HG03439 (cell line): ENCODE data around the gene HIF3A.

Experiments used
- ATAC-seq: cut with Tn5 transposase; IDR thresholded peaks from one replicate; pipeline ENCODE4 v1.9.1; 2021; ENCODE audit warnings: mild to moderate bottlenecking, moderate library complexity; ENCODE audit not compliant: unreplicated experiment

Gene HIF3A

GRCh38 chr19:46378268-46378667, 81.4 kb downstream of the HIF3A start:
- no peak for ATAC-seq

- no peak for ATAC-seq
Observed at GRCh38 chr19:46380690-46381089, 83.8 kb downstream of the HIF3A start.

GRCh38 chr19:46381346-46381745, 84.5 kb downstream of the HIF3A start:
- no peak for ATAC-seq

GRCh38 chr19:46381756-46382345, 85.0 kb downstream of the HIF3A start:
- ATAC-seq, result no peak

- no peak for ATAC-seq
Observed at GRCh38 chr19:46383171-46383815, 86.5 kb downstream of the HIF3A start.

- no peak for ATAC-seq
Observed at GRCh38 chr19:46383846-46384245, 87.0 kb downstream of the HIF3A start.

- no peak for ATAC-seq
Observed at GRCh38 chr19:46384396-46384795, 87.6 kb downstream of the HIF3A start.

- no peak for ATAC-seq
Observed at GRCh38 chr19:46385636-46386035, 88.8 kb downstream of the HIF3A start.

GRCh38 chr19:46386151-46386550, 89.3 kb downstream of the HIF3A start:
- no peak for ATAC-seq

GRCh38 chr19:46386996-46387712, 90.3 kb downstream of the HIF3A start:
- ATAC-seq, result no peak

GRCh38 chr19:46387713-46388130, 90.9 kb downstream of the HIF3A start:
- no peak for ATAC-seq

- ATAC-seq, result no peak
Observed at GRCh38 chr19:46388311-46389095, 91.7 kb downstream of the HIF3A start.

- ATAC-seq, result no peak
Observed at GRCh38 chr19:46390121-46390858, 93.4 kb downstream of the HIF3A start.

GRCh38 chr19:46390866-46391265, 94.0 kb downstream of the HIF3A start:
- ATAC-seq, result no peak

- no peak for ATAC-seq
Observed at GRCh38 chr19:46391296-46392251, 94.7 kb downstream of the HIF3A start.

- no peak for ATAC-seq
Observed at GRCh38 chr19:46392252-46392801, 95.5 kb downstream of the HIF3A start.

- no peak for ATAC-seq
Observed at GRCh38 chr19:46392837-46393236, 96.0 kb downstream of the HIF3A start.
